BJ (cell line): ENCODE data around the gene PHLDB1. TPM values are rescaled to one million over a fixed set of nuclear protein-coding genes. Genes with fewer than 3 reads are reported as not detected.

ENCODE experiments used
- CTCF ChIA-PET: fragments of 350-600 bp; formaldehyde crosslinking; extraction: SDS; loops from one replicate; lab custom pipeline; 2021; ENCODE audit warnings: antibody characterized with exemption, inconsistent platforms; lab: Yijun Ruan, JAX
- POLR2A ChIA-PET: fragments of 300-600 bp; sonication (Branson Sonifier 250); formaldehyde crosslinking; extraction: SDS; loops from one replicate; lab custom pipeline; 2021; ENCODE audit warnings: antibody characterized with exemption; lab: Charles Lee
- DNase-seq: peaks from one replicate; pipeline ENCODE4 v3.0.0-alpha.2; 2011; ENCODE audit warnings: low read depth
- H3K27me3 ChIP-seq: 2 replicates; pipeline ENCODE4 v1.6.0; 2011; ENCODE audit warnings: low read length; ENCODE audit not compliant: control insufficient read depth, insufficient read depth
- H3K36me3 ChIP-seq: 2 replicates; pipeline ENCODE4 v1.5.1; 2011; ENCODE audit warnings: low read length; ENCODE audit not compliant: control insufficient read depth, insufficient read depth
- H3K4me3 ChIP-seq: 2 replicates; pipeline ENCODE4 v1.5.1; 2011; ENCODE audit warnings: low read depth, mild to moderate bottlenecking, control low read depth, low read length
- polyA plus RNA-seq: library from polyadenylated mRNA; depleted of rRNA; stranded (reverse); fragments of >200 nt; gene quantifications from 2 replicates; pipeline ENCODE4 v1.2.3, GENCODE V29; 2011
- TF ChIP-seq, protein P1 (sequence below): IDR thresholded peaks from 2 replicates; pipeline ENCODE4 v1.5.1; 2011; ENCODE audit warnings: low read depth, mild to moderate bottlenecking, control low read depth, inconsistent platforms, low read length, moderate library complexity; ENCODE audit not compliant: insufficient read depth

The PHLDB1 gene
- polyA plus RNA-seq, 1 experiment, result 74.7 TPM

DNA sequence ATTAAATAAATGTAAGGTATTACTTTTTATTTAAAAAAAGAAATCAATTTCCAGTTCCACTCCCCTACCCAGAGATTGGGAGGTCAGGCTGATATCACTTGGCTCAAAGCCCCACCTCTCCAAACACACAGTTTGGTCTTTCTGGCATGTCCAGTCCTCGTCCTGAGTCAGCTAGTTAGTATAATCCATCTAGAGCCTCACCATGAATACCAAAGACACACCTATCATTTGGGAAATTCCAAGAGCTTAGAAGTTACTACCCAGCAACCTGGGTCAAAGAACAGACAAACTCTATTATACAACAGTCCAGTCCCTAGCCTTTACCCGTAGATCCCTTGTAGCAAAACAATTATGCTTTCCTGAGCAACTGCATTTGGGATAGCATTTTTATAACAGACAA, 62.6 kb downstream of the PHLDB1 start:
- Histone ChIP-seq H3K27me3 (no peaks in the 10 kb centered on the region; the same call in 1 of the 2 replicates), H3K4me3 (no peak overlapping the region), H3K36me3 (no peaks in the 10 kb centered on the region)
- no peak for DNase-seq
- TF ChIP-seq, protein P1, sequence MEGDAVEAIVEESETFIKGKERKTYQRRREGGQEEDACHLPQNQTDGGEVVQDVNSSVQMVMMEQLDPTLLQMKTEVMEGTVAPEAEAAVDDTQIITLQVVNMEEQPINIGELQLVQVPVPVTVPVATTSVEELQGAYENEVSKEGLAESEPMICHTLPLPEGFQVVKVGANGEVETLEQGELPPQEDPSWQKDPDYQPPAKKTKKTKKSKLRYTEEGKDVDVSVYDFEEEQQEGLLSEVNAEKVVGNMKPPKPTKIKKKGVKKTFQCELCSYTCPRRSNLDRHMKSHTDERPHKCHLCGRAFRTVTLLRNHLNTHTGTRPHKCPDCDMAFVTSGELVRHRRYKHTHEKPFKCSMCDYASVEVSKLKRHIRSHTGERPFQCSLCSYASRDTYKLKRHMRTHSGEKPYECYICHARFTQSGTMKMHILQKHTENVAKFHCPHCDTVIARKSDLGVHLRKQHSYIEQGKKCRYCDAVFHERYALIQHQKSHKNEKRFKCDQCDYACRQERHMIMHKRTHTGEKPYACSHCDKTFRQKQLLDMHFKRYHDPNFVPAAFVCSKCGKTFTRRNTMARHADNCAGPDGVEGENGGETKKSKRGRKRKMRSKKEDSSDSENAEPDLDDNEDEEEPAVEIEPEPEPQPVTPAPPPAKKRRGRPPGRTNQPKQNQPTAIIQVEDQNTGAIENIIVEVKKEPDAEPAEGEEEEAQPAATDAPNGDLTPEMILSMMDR, result no peak
- ChIA-PET CTCF (interaction anchor here (1.3 to 1.4 kb wide), 2 partner anchors 11 to 19 kb away, joined by 3 to 5 read pairs; no protein-coding TSS in a partner anchor), POLR2A (no interaction called here)

DNA sequence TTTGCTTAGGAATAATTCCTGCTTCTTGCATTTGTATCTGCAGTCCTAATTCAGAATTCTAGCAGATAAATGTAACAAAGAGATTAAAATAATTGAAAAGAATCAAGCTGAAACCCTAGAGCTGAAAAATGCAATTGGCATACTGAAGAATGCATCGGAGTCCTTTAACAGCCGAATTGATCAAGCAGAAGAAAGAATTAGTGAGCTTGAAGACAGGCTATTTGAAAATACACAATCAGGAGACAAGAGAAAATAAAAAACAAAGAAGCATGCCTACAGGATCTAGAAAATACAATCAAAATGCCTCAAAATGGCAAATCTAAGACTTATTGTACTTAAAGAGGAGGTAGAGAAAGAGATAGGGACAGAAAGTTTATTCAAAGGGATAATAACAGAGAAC, 63.8 kb downstream of the PHLDB1 start:
- DNase-seq, result no peak
- Histone ChIP-seq H3K27me3 (no peaks in the 10 kb centered on the region; the same call in 1 of the 2 replicates), H3K36me3 (no peaks in the 10 kb centered on the region), H3K4me3 (no peak overlapping the region)
- ChIA-PET CTCF (interaction anchor here (0.9 to 3.6 kb wide), 3 partner anchors 9 to 17 kb away, joined by 3 to 14 read pairs (median 3); no protein-coding TSS in a partner anchor), POLR2A (no interaction called here)
- TF ChIP-seq, protein P1, result no peak

DNA sequence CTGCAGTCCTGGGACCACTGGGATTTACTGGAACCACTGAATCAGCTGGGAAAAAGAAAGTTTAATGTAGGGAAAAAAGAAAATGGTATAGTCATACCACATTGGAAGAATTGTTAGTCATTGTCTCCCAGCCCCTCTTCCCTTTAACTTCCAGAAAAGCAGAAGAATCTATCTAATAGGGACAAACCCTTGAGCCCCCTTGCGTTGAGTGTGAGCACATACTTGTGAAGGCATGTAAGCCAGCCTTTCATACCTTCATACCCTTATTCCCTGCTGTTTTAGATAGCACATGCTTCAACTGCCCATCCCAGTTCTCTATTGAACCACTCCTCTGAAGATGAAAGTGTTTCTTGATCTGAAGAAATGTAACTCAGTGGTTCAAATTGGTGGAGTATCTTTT, 65.4 kb downstream of the PHLDB1 start:
- POLR2A ChIA-PET, result no interaction called here
- Histone ChIP-seq H3K27me3 (no peaks in the 10 kb centered on the region; the same call in none of the 2 replicates), H3K36me3 (no peaks in the 10 kb centered on the region), H3K4me3 (no peak overlapping the region)
- DNase-seq, result no peak
- CTCF ChIA-PET, result interaction anchor here (1.4 to 4.3 kb wide), 3 partner anchors 10 to 17 kb away, joined by 5 to 14 read pairs (median 14); no protein-coding TSS in a partner anchor
- TF ChIP-seq, protein P1, result no peak; the same call in 1 of the 2 replicates

DNA sequence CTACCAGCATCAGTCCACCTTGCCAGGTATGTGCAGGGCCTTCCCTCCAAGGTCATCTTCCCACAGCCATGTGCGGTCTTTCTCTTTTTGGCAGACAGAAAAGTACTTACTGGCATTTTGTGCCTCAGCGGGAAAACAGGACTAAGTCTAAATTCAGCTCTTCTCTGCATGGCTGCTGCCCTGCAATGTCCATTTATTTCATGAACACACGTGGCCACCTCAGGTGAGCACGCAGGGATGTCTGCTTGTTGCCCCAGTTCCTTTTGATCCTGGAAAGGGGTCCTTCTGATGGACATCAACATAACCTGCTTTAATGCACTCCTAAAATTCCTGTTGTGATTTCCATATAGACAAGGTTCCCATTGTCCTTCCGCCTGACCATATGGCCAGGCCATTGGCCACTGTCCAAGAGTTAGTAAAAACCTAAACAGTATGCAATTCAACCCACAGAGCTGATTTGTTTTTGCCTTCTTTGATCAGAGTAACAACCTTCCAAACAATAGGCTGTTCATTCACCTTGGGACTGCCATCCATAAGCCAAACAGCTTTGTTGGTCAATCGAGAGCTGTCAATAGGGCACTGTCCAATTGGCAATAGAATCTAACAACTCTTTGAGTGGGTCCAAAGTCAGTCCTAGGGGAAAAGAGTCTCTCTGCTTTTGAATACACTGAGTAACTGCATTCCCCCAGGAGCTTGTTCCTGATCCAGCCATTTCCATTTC, 66.1 kb downstream of the PHLDB1 start:
- no peak for DNase-seq
- TF ChIP-seq, protein P1, result no peak
- POLR2A ChIA-PET, result no interaction called here
- Histone ChIP-seq H3K36me3 (no peaks in the 10 kb centered on the region), H3K27me3 (no peaks in the 10 kb centered on the region; the same call in none of the 2 replicates), H3K4me3 (no peak overlapping the region)
- CTCF ChIA-PET, result interaction anchor here (1.1 to 4.3 kb wide), 4 partner anchors 11 to 254 kb away, joined by 3 to 14 read pairs (median 10); no protein-coding TSS in a partner anchor

DNA sequence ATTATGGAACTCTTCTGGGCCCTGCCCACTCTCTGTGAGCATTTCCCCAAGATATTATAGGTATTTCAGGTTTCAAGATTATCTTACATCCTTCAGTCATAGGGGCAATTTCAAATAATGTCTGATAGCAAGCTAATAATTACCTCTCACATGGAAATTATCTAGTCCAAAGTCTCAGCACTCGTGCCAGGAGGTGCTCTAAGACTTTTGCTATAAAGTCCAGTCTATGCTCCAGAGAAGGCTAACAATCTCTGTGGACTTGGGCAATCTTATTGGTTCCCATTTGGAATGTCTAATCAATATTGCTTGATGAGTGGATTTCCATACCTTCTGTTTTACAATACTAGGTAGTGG, 66.6 kb downstream of the PHLDB1 start:
- POLR2A ChIA-PET, result no interaction called here

More for the DNA sequence above, 66.6 kb downstream of the PHLDB1 start:
- no peaks in the 10 kb centered on the region; the same call in none of the 2 replicates for H3K27me3 ChIP-seq
- TF ChIP-seq, protein P1, result no peak
- H3K4me3 ChIP-seq, result no peak overlapping the region
- CTCF ChIA-PET, result interaction anchor here (1.1 to 4.3 kb wide), 3 partner anchors 11 to 254 kb away, joined by 3 to 14 read pairs (median 14); no protein-coding TSS in a partner anchor
- DNase-seq, result no peak
- no peaks in the 10 kb centered on the region for H3K36me3 ChIP-seq
